ENCODE results near the gene TRIM3. TPM values are rescaled to one million over a fixed set of nuclear protein-coding genes. Genes with fewer than 3 reads are reported as not detected.
A peak's percentile ranks its signal among the peaks of the same experiment; 100 is the strongest.

Gene TRIM3
- total RNA-seq, 1 donor from 2014 or later = 22.0 TPM

DNA sequence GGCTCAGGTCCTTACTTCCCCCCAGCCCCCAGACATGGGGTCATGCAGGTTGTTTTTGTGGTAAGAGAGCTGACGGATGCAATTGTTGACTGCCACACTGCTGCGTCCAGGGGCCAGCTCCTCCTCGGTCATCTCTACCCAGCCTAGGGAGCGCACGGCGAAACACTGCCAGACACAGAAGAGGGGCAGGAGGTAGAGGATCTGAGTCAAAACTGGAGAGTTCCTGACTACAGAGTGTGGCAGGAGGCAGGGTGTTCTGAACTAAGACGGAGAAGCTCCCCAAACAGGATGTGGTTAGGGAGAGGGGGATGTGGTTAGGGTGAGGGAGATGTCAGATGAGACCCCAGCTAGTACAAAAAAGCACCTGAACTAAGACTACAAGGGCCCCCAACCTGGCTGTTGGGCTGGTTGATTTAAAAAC lies 71.2 kb downstream of the TRIM3 start:
- Histone ChIP-seq H3K36me3 (peaks cover 7% of the 10 kb centered on the region), H3K4me1 (peaks cover 4% of the 10 kb centered on the region), H3K4me3 (no peak overlapping the region), H3K27me3 (no peaks in the 10 kb centered on the region), H3K27ac (peak overlapping the region; percentile 60), H3K9me3 (no peaks in the 10 kb centered on the region)
- intact Hi-C loops (cut with DNase I) = no loop called here
- ATAC-seq = peak; percentile 6
- TF ChIP-seq, protein P1, sequence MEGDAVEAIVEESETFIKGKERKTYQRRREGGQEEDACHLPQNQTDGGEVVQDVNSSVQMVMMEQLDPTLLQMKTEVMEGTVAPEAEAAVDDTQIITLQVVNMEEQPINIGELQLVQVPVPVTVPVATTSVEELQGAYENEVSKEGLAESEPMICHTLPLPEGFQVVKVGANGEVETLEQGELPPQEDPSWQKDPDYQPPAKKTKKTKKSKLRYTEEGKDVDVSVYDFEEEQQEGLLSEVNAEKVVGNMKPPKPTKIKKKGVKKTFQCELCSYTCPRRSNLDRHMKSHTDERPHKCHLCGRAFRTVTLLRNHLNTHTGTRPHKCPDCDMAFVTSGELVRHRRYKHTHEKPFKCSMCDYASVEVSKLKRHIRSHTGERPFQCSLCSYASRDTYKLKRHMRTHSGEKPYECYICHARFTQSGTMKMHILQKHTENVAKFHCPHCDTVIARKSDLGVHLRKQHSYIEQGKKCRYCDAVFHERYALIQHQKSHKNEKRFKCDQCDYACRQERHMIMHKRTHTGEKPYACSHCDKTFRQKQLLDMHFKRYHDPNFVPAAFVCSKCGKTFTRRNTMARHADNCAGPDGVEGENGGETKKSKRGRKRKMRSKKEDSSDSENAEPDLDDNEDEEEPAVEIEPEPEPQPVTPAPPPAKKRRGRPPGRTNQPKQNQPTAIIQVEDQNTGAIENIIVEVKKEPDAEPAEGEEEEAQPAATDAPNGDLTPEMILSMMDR (IDR thresholded peaks at IDR 0.05) = no peak
- no peak for DNase-seq

DNA sequence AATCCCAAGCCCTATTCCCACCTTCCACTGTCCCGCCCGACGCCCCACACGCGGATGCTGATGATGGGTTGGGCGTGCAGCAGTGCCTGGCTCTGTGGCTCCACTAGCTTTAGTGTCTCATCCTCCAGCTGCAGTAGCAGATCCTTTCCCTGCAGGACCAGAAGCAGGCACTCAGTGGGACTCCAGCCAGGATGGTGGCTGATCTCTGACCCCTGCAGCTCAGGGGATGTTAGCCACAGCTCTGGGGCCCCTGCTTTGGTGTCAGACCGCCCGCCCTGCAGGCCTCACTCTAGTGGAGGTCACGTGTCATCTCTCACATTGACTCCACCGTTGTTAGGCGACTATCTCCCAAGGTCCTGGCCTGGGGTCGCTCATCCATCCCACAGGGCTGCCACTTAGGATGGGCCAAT lies 71.7 kb downstream of the TRIM3 start:
- no peak overlapping the region for H3K4me3 ChIP-seq
- peaks cover 7% of the 10 kb centered on the region for H3K36me3 ChIP-seq
- intact Hi-C loops (cut with DNase I) = no loop called here
- TF ChIP-seq, protein P1 (IDR thresholded peaks at IDR 0.05) = no peak
- no peaks in the 10 kb centered on the region for H3K9me3 ChIP-seq
- DNase-seq (no peak), ATAC-seq (no peak)
- H3K27me3 ChIP-seq = no peaks in the 10 kb centered on the region
- peaks cover 4% of the 10 kb centered on the region for H3K4me1 ChIP-seq
- peak overlapping the region; percentile 60 for H3K27ac ChIP-seq

DNA sequence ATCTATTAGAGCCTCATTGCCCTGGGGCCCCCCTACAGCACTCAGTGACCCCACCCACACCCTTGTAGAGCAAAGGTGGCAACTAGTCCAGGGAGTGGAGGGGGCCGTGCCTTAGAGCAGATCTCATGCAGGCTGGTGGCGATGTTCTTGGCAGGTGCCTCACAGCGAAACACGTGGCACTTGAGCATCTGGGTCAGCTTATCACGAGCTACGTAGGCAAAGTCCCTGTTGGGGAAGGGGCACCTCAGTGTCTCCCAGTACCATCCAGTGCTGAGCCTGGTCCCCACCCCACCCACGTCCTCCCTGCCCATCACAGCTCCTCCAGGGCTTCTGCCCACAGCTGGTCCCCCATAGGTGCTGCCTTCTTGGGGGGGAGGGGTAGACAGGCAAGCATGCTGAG lies 72.3 kb downstream of the TRIM3 start:
- TF ChIP-seq, protein P1 (IDR thresholded peaks at IDR 0.05) = no peak
- peaks cover 7% of the 10 kb centered on the region for H3K36me3 ChIP-seq
- peaks cover 4% of the 10 kb centered on the region for H3K4me1 ChIP-seq
- H3K27ac ChIP-seq = no peak overlapping the region
- ATAC-seq = no peak
- no peak for DNase-seq
- no peaks in the 10 kb centered on the region for H3K27me3 ChIP-seq
- no peak overlapping the region for H3K4me3 ChIP-seq
- H3K9me3 ChIP-seq = no peaks in the 10 kb centered on the region
- intact Hi-C loops (cut with DNase I) = no loop called here

DNA sequence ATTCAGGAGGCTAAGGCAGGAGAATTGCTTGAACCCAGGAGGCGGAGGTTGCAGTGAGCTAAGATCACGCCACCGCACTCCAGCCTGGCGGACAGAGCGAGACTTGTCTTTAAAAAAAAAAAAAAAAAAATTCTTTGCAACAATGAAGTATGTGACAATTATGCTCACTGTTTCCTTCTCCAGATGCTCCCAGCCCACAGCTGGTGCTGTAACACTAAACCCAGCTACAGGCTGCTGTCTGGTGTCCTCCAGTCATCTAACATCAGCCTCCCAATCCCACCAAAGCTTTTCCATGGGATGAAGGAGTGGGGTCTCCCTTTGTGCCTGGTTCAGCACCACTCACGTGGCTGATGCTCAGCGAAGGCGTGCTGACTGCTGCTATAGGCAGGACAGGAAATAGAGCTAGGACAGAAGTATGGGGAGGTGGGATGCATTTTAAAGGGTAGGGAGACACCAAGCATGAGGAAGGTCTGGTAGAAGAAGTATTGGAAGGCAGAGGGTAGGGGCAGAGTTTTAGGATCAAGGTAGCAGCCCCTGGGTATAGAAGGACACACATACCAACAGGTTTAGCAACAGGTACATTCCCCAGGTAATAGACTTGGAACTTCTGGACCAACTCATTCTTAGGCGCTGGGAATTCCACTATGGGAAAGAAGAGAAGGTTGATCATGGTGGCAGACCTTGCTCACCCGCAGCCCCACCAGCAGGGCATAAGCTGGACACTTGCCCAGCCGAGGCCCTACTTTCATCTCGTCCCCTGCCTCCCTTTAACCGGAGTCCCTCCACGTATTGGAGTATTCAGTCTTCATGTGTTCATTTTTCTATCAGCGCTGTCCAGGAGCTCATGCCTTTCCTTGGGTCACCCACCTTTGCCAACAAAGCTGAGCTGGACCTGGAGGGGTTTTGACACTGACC lies 73.1 kb downstream of the TRIM3 start:
- Histone ChIP-seq H3K4me3 (no peak overlapping the region), H3K9me3 (no peaks in the 10 kb centered on the region), H3K36me3 (peaks cover 8% of the 10 kb centered on the region), H3K4me1 (peaks cover 4% of the 10 kb centered on the region), H3K27me3 (no peaks in the 10 kb centered on the region), H3K27ac (no peak overlapping the region)
- intact Hi-C loops (cut with DNase I) = no loop called here
- DNase-seq = no peak
- TF ChIP-seq, protein P1 (IDR thresholded peaks at IDR 0.05) = no peak
- no peak for ATAC-seq

Other genes starting within 250 kb of the TRIM3 start
- gene FHIP1B, start 239.3 kb downstream of the TRIM3 start, total RNA-seq = 40.6 TPM
- gene CNGA4, start 234.9 kb downstream of the TRIM3 start, total RNA-seq = not detected
- not detected for gene CCKBR, start 214.1 kb downstream of the TRIM3 start, total RNA-seq
- gene CAVIN3, start 153.4 kb downstream of the TRIM3 start, total RNA-seq = 48.8 TPM
- 51.9 TPM for gene SMPD1, start 83.5 kb downstream of the TRIM3 start, total RNA-seq
- 40.9 TPM for gene APBB1, start 54.8 kb downstream of the TRIM3 start, total RNA-seq
- gene HPX, start 33.0 kb downstream of the TRIM3 start, total RNA-seq = 1.4 TPM
- gene ARFIP2, start 7.4 kb upstream of the TRIM3 start, total RNA-seq = 36.4 TPM
- gene TIMM10B, start 7.6 kb upstream of the TRIM3 start, total RNA-seq = 45.0 TPM
- gene DNHD1, start 23.3 kb upstream of the TRIM3 start, total RNA-seq = 14.5 TPM
- 17.9 TPM for gene RRP8, start 129.7 kb upstream of the TRIM3 start, total RNA-seq
- gene ILK, start 129.8 kb upstream of the TRIM3 start, total RNA-seq = 148 TPM
- 87.8 TPM for gene TAF10, start 138.3 kb upstream of the TRIM3 start, total RNA-seq
- gene TPP1, start 145.5 kb upstream of the TRIM3 start, total RNA-seq = 207 TPM
- gene DCHS1, start 181.9 kb upstream of the TRIM3 start, total RNA-seq = 28.0 TPM
- 35.1 TPM for gene MRPL17, start 209.4 kb upstream of the TRIM3 start, total RNA-seq